HepG2 (cell line): ENCODE measurements around the gene IFT80. TPM values are rescaled to one million over a fixed set of nuclear protein-coding genes. Genes with fewer than 3 reads are reported as not detected.

ENCODE experiments used
- ATAC-seq: fragments of 200-7000 bp; cut with Tn5 transposase; 3 replicates; pipeline ENCODE4 v1.9.1; 2020; ENCODE audit warnings: mild to moderate bottlenecking, moderate library complexity
- BruUV-seq: library from RNA; stranded (reverse); fragments of 400-500 nt; replicated peaks from 2 replicates; lab custom pipeline; 2021; lab: Mats Ljungman, UMichigan
- CTCF ChIA-PET: fragments of 300-600 bp; formaldehyde crosslinking; extraction: SDS; loops from one replicate; lab custom pipeline; 2021; ENCODE audit warnings: low total read pairs, inconsistent platforms, low intra/inter-chr PET ratio; lab: Yijun Ruan, JAX
- POLR2A ChIA-PET: fragments of 350-600 bp; sonication (Branson Sonifier 250); formaldehyde crosslinking; loops from one replicate; lab custom pipeline; 2020; ENCODE audit warnings: antibody characterized with exemption, inconsistent platforms; lab: Yijun Ruan, JAX
- DNase-seq: peaks from one replicate; pipeline ENCODE4 v3.0.0-alpha.2; 2015; ENCODE audit warnings: low spot score
- FAIRE-seq: peaks from 3 replicates; lab custom pipeline; 2011; peaks lifted over from hg19 to GRCh38; lab: Jason Lieb, UNC
- H2AFZ ChIP-seq: one replicate; pipeline ENCODE4 v1.6.1; 2011; ENCODE audit warnings: low read length, inconsistent platforms
- H3K27ac ChIP-seq: fragments of 300-600 bp; 3 replicates; pipeline ENCODE4 v1.8.0; 2011; ENCODE audit warnings: mixed run types, mild to moderate bottlenecking, mixed read lengths, low read length, inconsistent platforms; ENCODE audit not compliant: insufficient read depth; ENCODE audit errors: extremely low read length
- H3K27me3 ChIP-seq, 2 experiments: fragments of 200-600 bp in 1 of 2; 2 replicates in 1 of 2; 3 replicates in 1 of 2; pipeline versions ENCODE4 v1.6.0 to v1.8.0; 2011; ENCODE audit warnings: low read length in 2 of 2, mild to moderate bottlenecking in 2 of 2, moderate library complexity in 2 of 2, inconsistent platforms in 1 of 2; ENCODE audit not compliant: insufficient read depth in 2 of 2, control insufficient read depth in 1 of 2
- H3K36me3 ChIP-seq, 2 experiments: fragments of 200-600 bp in 1 of 2; replicated peaks in 1 of 2; 2 replicates in 1 of 2; 3 replicates in 1 of 2; pipeline versions ENCODE4 v1.5.1 to v1.8.0; 2011; ENCODE audit warnings: low read length in 2 of 2, inconsistent platforms in 1 of 2; ENCODE audit not compliant: insufficient read depth in 2 of 2, control insufficient read depth in 1 of 2
- H3K4me1 ChIP-seq: 2 replicates; pipeline ENCODE4 v1.5.1; 2012; ENCODE audit warnings: low read length, inconsistent platforms; ENCODE audit not compliant: insufficient read depth
- H3K4me2 ChIP-seq: 2 replicates; pipeline ENCODE4 v1.6.0; 2011; ENCODE audit warnings: low read depth, low read length, inconsistent platforms
- H3K4me3 ChIP-seq, 3 experiments: fragments of 200-600 bp in 1 of 3; sonication (generic), shearing (Covaris generic) in 1 of 3; replicated peaks in 1 of 3; 2 replicates each; pipeline ENCODE4 v1.5.1; 2011 to 2016; ENCODE audit warnings: low read length in 3 of 3, inconsistent platforms in 2 of 3, low read depth in 2 of 3, mild to moderate bottlenecking in 2 of 3, control low read depth in 1 of 3, mixed read lengths in 1 of 3; ENCODE audit not compliant: insufficient read depth in 1 of 3
- H3K79me2 ChIP-seq: one replicate; pipeline ENCODE4 v1.6.1; 2011; ENCODE audit warnings: low read length, inconsistent platforms; ENCODE audit not compliant: insufficient read depth
- H3K9ac ChIP-seq: 2 replicates; pipeline ENCODE4 v1.6.0; 2011; ENCODE audit warnings: mild to moderate bottlenecking, low read depth, low read length, inconsistent platforms; ENCODE audit not compliant: insufficient read depth
- H3K9me3 ChIP-seq: 2 replicates; pipeline ENCODE4 v1.5.1; 2012; ENCODE audit warnings: mild to moderate bottlenecking, low read length
- H4K20me1 ChIP-seq: 2 replicates; pipeline ENCODE4 v1.6.0; 2011; ENCODE audit warnings: inconsistent platforms, mild to moderate bottlenecking, low read length, moderate library complexity; ENCODE audit not compliant: insufficient read depth
- CEBPB ChIP-seq: IDR thresholded peaks from 2 replicates; pipeline ENCODE4 v1.6.1; 2011; ENCODE audit warnings: low read depth, low read length, improper control_type of control experiment, borderline replicate concordance
- HMGXB3 ChIP-seq: sonication (generic); formaldehyde crosslinking; IDR thresholded peaks from 2 replicates; pipeline ENCODE4 v1.4.0; 2020; ENCODE audit warnings: missing genetic modification reagents, borderline replicate concordance
- KAT7 ChIP-seq: IDR thresholded peaks from 2 replicates; pipeline ENCODE4 v1.6.1; 2018; ENCODE audit warnings: borderline replicate concordance, missing compliant biosample characterization
- MTERF4 ChIP-seq: sonication (generic); formaldehyde crosslinking; IDR thresholded peaks from 2 replicates; pipeline ENCODE4 v1.8.0; 2023; ENCODE audit warnings: mild to moderate bottlenecking, missing genetic modification reagents
- NFE2L2 ChIP-seq: fragments of 150-350 bp; IDR thresholded peaks from 2 replicates; pipeline ENCODE4 v1.6.1; 2014; ENCODE audit warnings: low read length
- PAWR ChIP-seq: sonication (generic); formaldehyde crosslinking; IDR thresholded peaks from 2 replicates; pipeline ENCODE4 v1.4.0; 2020; ENCODE audit warnings: missing genetic modification reagents, mild to moderate bottlenecking, borderline replicate concordance
- PHB2 ChIP-seq: fragments of 450-650 bp; IDR thresholded peaks from 2 replicates; pipeline ENCODE4 v1.6.1; 2018; ENCODE audit not compliant: partially characterized antibody
- RELA ChIP-seq: sonication (generic); formaldehyde crosslinking; IDR thresholded peaks from 2 replicates; pipeline ENCODE4 v1.4.0; 2020; ENCODE audit warnings: missing genetic modification reagents
- RORA ChIP-seq: sonication (generic); formaldehyde crosslinking; IDR thresholded peaks from 2 replicates; pipeline ENCODE4 v1.5.0; 2020; ENCODE audit warnings: mild to moderate bottlenecking, missing genetic modification reagents, moderate library complexity
- SIN3A ChIP-seq: IDR thresholded peaks from 2 replicates; pipeline ENCODE4 v1.6.1; 2011; ENCODE audit warnings: low read depth, mild to moderate bottlenecking, control low read depth, low read length, borderline replicate concordance
- ZFP41 ChIP-seq: sonication (generic); formaldehyde crosslinking; IDR thresholded peaks from 2 replicates; pipeline ENCODE4 v1.4.0; 2020; ENCODE audit warnings: mild to moderate bottlenecking, missing genetic modification reagents, borderline replicate concordance
- ZNF572 ChIP-seq: sonication (generic); formaldehyde crosslinking; IDR thresholded peaks from 2 replicates; pipeline ENCODE4 v1.5.1; 2020; ENCODE audit warnings: mild to moderate bottlenecking, missing genetic modification reagents
- ZNF615 ChIP-seq: sonication (generic); formaldehyde crosslinking; IDR thresholded peaks from 2 replicates; pipeline ENCODE4 v1.5.0; 2020; ENCODE audit warnings: mild to moderate bottlenecking, missing genetic modification reagents, borderline replicate concordance
- WGBS: methylation state at CpG from one replicate; pipeline ENCODE4 v1.1.6; 2017; ENCODE audit warnings: low lambda C conversion rate; 5-methylcytosine and 5-hydroxymethylcytosine counted together
- in situ Hi-C: cut with HindIII; loops from 2 replicates; pipeline ENCODE4 v1.10.0; 2017; ENCODE audit warnings: low pct_unique_long_range_greater_than_20kb; ENCODE audit not compliant: extremely low pct_ligation_motif_present
- intact Hi-C: fragments of 100-400 bp; cut with micrococcal nuclease; formaldehyde crosslinking; loops from one replicate; pipeline ENCODE4 v1.10.0; 2022; ENCODE audit not compliant: unreplicated experiment
- polyA plus RNA-seq, 8 experiments: library from polyadenylated mRNA; depleted of rRNA in 3 of 8; stranded (reverse) in 7 of 8; unstranded in 1 of 8; fragments of >200 nt; fragmentation: Illumina TruSeq in 4 of 8; extraction: Trizol in 4 of 8; gene quantifications; 2 replicates each; pipeline versions ENCODE4 v1.2.1 to v1.2.3, GENCODE V29; 2011 to 2016; ENCODE audit warnings: low read depth in 4 of 8, missing spikeins in 1 of 8, mixed read lengths in 1 of 8; ENCODE audit not compliant: insufficient read depth in 1 of 8
- total RNA-seq, 5 experiments: library from RNA; depleted of rRNA; stranded (reverse); fragments of >200 nt; fragmentation: Illumina TruSeq; extraction: Trizol; gene quantifications; 2 replicates each; pipeline ENCODE4 v1.2.3, GENCODE V29; 2016; ENCODE audit warnings: low read depth in 1 of 5
- TF ChIP-seq, protein P1 (sequence below): sonication (generic); formaldehyde crosslinking; conservative IDR thresholded peaks from 2 replicates; pipeline ENCODE4 v1.8.0; 2022; ENCODE audit warnings: low read depth, missing genetic modification reagents

The IFT80 gene
- total and polyA plus RNA-seq, 2 of the 13 experiments (the other 11 are each of a cell fraction or from before 2014, with no cell fraction given) = 11.4 to 15.7 TPM

DNA sequence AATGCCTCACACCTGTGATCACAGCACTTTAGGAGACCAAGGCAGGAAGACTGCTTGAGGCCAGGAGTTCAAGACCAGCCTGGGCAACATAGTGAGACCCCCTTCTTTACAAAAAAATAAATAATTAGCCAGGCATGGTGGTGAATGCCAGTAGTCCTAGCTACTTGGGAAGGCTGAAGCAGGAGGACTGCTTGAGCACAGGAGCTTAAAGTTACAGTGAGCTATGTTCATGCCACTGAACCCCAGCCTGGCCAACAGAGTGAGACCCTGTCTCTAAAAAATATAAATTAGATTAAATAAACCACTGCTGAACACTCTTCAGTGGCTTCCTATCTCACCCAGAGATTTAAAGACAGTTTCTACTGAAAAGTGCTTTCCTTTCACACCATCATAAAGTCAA lies 6.2 kb downstream of the IFT80 start (continued):
- TF ChIP-seq HMGXB3 = no peak
- TF ChIP-seq PAWR (CRISPR knock-in tag) = no peak
- no peak for TF ChIP-seq ZFP41 (CRISPR knock-in tag)
- TF ChIP-seq, all 625 proteins: peak for 0

DNA sequence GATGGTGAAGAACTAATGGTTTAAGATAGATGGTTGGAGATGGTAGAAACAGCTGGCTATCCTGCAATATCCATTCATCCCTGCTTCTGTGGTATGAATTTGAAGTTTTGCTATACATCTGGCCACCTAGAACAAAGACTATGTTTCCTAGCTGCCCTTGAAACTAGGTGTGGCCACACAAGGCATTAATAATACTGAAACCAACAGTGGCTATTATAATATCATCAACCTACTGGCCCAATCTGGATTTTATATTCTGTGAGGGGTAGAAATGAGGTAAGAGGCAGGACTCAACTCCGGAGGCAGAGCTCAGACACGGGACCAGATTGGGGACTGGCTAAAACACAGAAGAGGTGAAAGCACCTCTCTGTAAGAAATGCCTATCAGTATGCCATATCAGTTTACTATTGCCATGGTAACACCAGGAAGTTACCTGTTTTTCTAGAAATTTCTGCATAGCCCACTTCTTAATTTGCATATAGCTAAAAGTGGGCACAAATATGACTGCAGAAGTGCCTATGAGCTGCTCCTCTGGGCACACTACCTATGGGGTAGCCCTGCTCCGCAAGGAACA lies 8.4 kb downstream of the IFT80 start:
- H3K27me3 ChIP-seq = no peaks in the 10 kb centered on the region
- ATAC-seq (no peak), FAIRE-seq (no peak), DNase-seq (no peak)
- in situ Hi-C loops (no loop called here), intact Hi-C loops (no loop called here)
- no TSS peak for BruUV-seq
- no peaks in the 10 kb centered on the region for H4K20me1 ChIP-seq
- no peak overlapping the region for H2AFZ ChIP-seq
- H3K27ac ChIP-seq = no peak overlapping the region
- H3K36me3 ChIP-seq = no peaks in the 10 kb centered on the region
- H3K4me3 ChIP-seq = no peak overlapping the region
- WGBS = 98% methylated on average over 3 of the region's 3 CpGs
- no peak overlapping the region for H3K4me2 ChIP-seq
- H3K79me2 ChIP-seq = peaks cover 2% of the 10 kb centered on the region
- no peaks in the 10 kb centered on the region for H3K4me1 ChIP-seq
- no peaks in the 10 kb centered on the region for H3K9me3 ChIP-seq
- no peak overlapping the region for H3K9ac ChIP-seq
- POLR2A ChIA-PET = no interaction called here
- TF ChIP-seq CEBPB (no peak), MTERF4 (CRISPR knock-in tag) (no peak), NFE2L2 (no peak), KAT7 (CRISPR knock-in tag) (no peak), PHB2 (no peak), ZNF615 (CRISPR knock-in tag) (no peak), SIN3A (no peak), ZNF572 (no peak), RELA (no peak), RORA (CRISPR knock-in tag) (no peak)
- TF ChIP-seq, protein P1, sequence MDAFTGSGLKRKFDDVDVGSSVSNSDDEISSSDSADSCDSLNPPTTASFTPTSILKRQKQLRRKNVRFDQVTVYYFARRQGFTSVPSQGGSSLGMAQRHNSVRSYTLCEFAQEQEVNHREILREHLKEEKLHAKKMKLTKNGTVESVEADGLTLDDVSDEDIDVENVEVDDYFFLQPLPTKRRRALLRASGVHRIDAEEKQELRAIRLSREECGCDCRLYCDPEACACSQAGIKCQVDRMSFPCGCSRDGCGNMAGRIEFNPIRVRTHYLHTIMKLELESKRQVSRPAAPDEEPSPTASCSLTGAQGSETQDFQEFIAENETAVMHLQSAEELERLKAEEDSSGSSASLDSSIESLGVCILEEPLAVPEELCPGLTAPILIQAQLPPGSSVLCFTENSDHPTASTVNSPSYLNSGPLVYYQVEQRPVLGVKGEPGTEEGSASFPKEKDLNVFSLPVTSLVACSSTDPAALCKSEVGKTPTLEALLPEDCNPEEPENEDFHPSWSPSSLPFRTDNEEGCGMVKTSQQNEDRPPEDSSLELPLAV (CRISPR knock-in tag) = no peak
- CTCF ChIA-PET = no interaction called here
